Thoracic aorta (tissue), 2 donors: ENCODE measurements around the gene MYL6B. TPM values are rescaled to one million over a fixed set of nuclear protein-coding genes. Genes with fewer than 3 reads are reported as not detected.
A peak's percentile ranks its signal among the peaks of the same experiment; 100 is the strongest.

Experiments used
- ATAC-seq: fragments of 150-250 bp; one replicate; pipeline ENCODE4 v1.8.0; 2017; ENCODE audit warnings: low read depth; ENCODE audit not compliant: insufficient number of reproducible peaks, low FRiP score
- DNase-seq: peaks from one replicate; pipeline ENCODE4 v3.0.0-alpha.2; 2020; ENCODE audit warnings: low spot score
- H3K27ac ChIP-seq, 2 donors: fragments of 200-600 bp; sonication (generic); 1 replicate in 1 of 2; 2 replicates in 1 of 2; pipeline ENCODE4 v1.5.1; 2016; ENCODE audit warnings: mild to moderate bottlenecking in 2 of 2, moderate library complexity in 2 of 2
- H3K27me3 ChIP-seq: fragments of 200-600 bp; sonication (generic); replicated peaks from 2 replicates; pipeline ENCODE4 v1.6.0; 2016; ENCODE audit warnings: mild to moderate bottlenecking; ENCODE audit not compliant: insufficient read depth
- H3K36me3 ChIP-seq: fragments of 200-600 bp; sonication (generic); one replicate; pipeline ENCODE4 v1.5.1; 2016
- H3K4me1 ChIP-seq, 2 donors: fragments of 200-600 bp; sonication (generic); 1 replicate in 1 of 2; 2 replicates in 1 of 2; pipeline versions ENCODE4 v1.5.1 to v1.6.0; 2016; ENCODE audit warnings: low read depth in 2 of 2, mild to moderate bottlenecking in 1 of 2; ENCODE audit not compliant: control insufficient read depth in 1 of 2
- H3K4me3 ChIP-seq: fragments of 200-600 bp; sonication (generic); 2 replicates; pipeline ENCODE4 v1.5.1; 2016; ENCODE audit warnings: mild to moderate bottlenecking
- H3K9me3 ChIP-seq: fragments of 200-600 bp; sonication (generic); 2 replicates; pipeline ENCODE4 v1.5.1; 2016
- CTCF ChIP-seq: fragments of 200-600 bp; sonication (generic); IDR thresholded peaks from one replicate; pipeline ENCODE4 v1.5.1; 2019; ENCODE audit warnings: antibody characterized with exemption
- total RNA-seq, 2 donors: library from RNA; depleted of rRNA; stranded (reverse); fragments of >200 nt; gene quantifications; one replicate each; pipeline versions ENCODE4 v1.1.0 to v1.2.3, GENCODE V29; 2016

MYL6B gene
- total RNA-seq, 2 donors from 2014 or later = 17.1 to 19.1 TPM

- no peak overlapping the region for H3K4me3 ChIP-seq
- no peak for DNase-seq
- no peaks in the 10 kb centered on the region for H3K27me3 ChIP-seq
- H3K4me1 ChIP-seq = no peaks in the 10 kb centered on the region
- peak overlapping the region in 1 of 2 donors; percentile 12 for H3K27ac ChIP-seq
- no peak for TF ChIP-seq CTCF
- no peaks in the 10 kb centered on the region for H3K9me3 ChIP-seq
- no peak for ATAC-seq
- peaks cover 55% of the 10 kb centered on the region for H3K36me3 ChIP-seq
These were observed 53.1 kb downstream of the MYL6B start for GRCh38 chr12:56205445-56205844.

- ATAC-seq (no peak), DNase-seq (no peak)
- Histone ChIP-seq H3K4me1 (no peaks in the 10 kb centered on the region), H3K9me3 (no peaks in the 10 kb centered on the region), H3K27me3 (no peaks in the 10 kb centered on the region), H3K4me3 (no peak overlapping the region), H3K36me3 (peaks cover 64% of the 10 kb centered on the region), H3K27ac (no peak overlapping the region)
- TF ChIP-seq CTCF = peak; percentile 58
These were observed 54.2 kb downstream of the MYL6B start for GRCh38 chr12:56206452-56207166.

Other genes starting within 250 kb of the MYL6B start
- 10 to 100 TPM; 19.0 to 31.6 TPM for gene PYM1, start 224.7 kb upstream of the MYL6B start, total RNA-seq
- 100 to 1,000 TPM in 1 of 2 donors, 10 to 100 TPM in 1; 72.8 to 104 TPM for gene DGKA, start 221.4 kb upstream of the MYL6B start, total RNA-seq
- gene PMEL, start 186.5 kb upstream of the MYL6B start, total RNA-seq = under 1 TPM in 1 of 2 donors, not detected in 1; 0.99 TPM
- 10 to 100 TPM; 18.0 to 32.5 TPM for gene CDK2, start 185.8 kb upstream of the MYL6B start, total RNA-seq
- gene RAB5B, start 178.5 kb upstream of the MYL6B start, total RNA-seq = 10 to 100 TPM; 70.3 to 89.2 TPM
- gene SUOX, start 155.3 kb upstream of the MYL6B start, total RNA-seq = 10 to 100 TPM; 17.6 to 20.6 TPM
- 1 to 10 TPM; 4.5 to 7.6 TPM for gene IKZF4, start 131.5 kb upstream of the MYL6B start, total RNA-seq
- gene RPS26, start 110.7 kb upstream of the MYL6B start, total RNA-seq = 1,000 to 10,000 TPM in 1 of 2 donors, 100 to 1,000 TPM in 1; 103 to 1,114 TPM
- gene ERBB3, start 72.4 kb upstream of the MYL6B start, total RNA-seq = 1 to 10 TPM; 1.1 to 3.2 TPM
- 100 to 1,000 TPM in 1 of 2 donors, 10 to 100 TPM in 1; 53.2 to 111 TPM for gene PA2G4, start 48.0 kb upstream of the MYL6B start, total RNA-seq
- gene RPL41, start 36.0 kb upstream of the MYL6B start, total RNA-seq = 1,000 to 10,000 TPM in 1 of 2 donors, 100 to 1,000 TPM in 1; 923 to 1,490 TPM
- 1 to 10 TPM; 4.1 to 7.1 TPM for gene ZC3H10, start 34.3 kb upstream of the MYL6B start, total RNA-seq
- 100 to 1,000 TPM; 113 to 128 TPM for gene ESYT1, start 24.3 kb upstream of the MYL6B start, total RNA-seq
- 1,000 to 10,000 TPM; 1,762 to 3,064 TPM for gene MYL6, start 5.8 kb downstream of the MYL6B start, total RNA-seq
- gene SMARCC2, start 36.9 kb downstream of the MYL6B start, total RNA-seq = 100 to 1,000 TPM in 1 of 2 donors, 10 to 100 TPM in 1; 68.6 to 109 TPM
- gene RNF41, start 69.3 kb downstream of the MYL6B start, total RNA-seq = 10 to 100 TPM; 66.6 to 76.5 TPM
- gene NABP2, start 71.8 kb downstream of the MYL6B start, total RNA-seq = 10 to 100 TPM in 1 of 2 donors, 1 to 10 TPM in 1; 8.7 to 17.2 TPM
- gene SLC39A5, start 77.5 kb downstream of the MYL6B start, total RNA-seq = not detected
- 10 to 100 TPM; 30.9 to 36.3 TPM for gene ANKRD52, start 105.8 kb downstream of the MYL6B start, total RNA-seq
- gene COQ10A, start 114.4 kb downstream of the MYL6B start, total RNA-seq = 10 to 100 TPM; 14.6 to 26.3 TPM
- 100 to 1,000 TPM; 120 to 143 TPM for gene CS, start 147.7 kb downstream of the MYL6B start, total RNA-seq
- 10 to 100 TPM; 72.0 to 85.1 TPM for gene CNPY2, start 163.4 kb downstream of the MYL6B start, total RNA-seq
- gene PAN2, start 181.4 kb downstream of the MYL6B start, total RNA-seq = 10 to 100 TPM; 39.8 to 42.7 TPM
- not detected for gene IL23A, start 186.3 kb downstream of the MYL6B start, total RNA-seq
- gene STAT2, start 207.5 kb downstream of the MYL6B start, total RNA-seq = 100 to 1,000 TPM; 161 to 192 TPM
- not detected for gene APOF, start 210.3 kb downstream of the MYL6B start, total RNA-seq